Testis (tissue), 3 donors: ENCODE results near the gene FAM13C. TPM values are rescaled to one million over a fixed set of nuclear protein-coding genes. Genes with fewer than 3 reads are reported as not detected.

ENCODE experiments used
- DNase-seq: peaks from one replicate; pipeline ENCODE4 v3.0.0-alpha.2; 2019
- H3K27ac ChIP-seq, 2 donors: fragments of 200-600 bp; sonication (generic); one replicate each; pipeline ENCODE4 v1.5.1; 2019
- H3K27me3 ChIP-seq: fragments of 200-600 bp; sonication (generic); one replicate; pipeline ENCODE4 v1.5.1; 2019
- H3K36me3 ChIP-seq: fragments of 200-600 bp; sonication (generic); one replicate; pipeline ENCODE4 v1.5.1; 2017; ENCODE audit warnings: low read depth; ENCODE audit errors: missing control alignments
- H3K4me1 ChIP-seq: fragments of 200-600 bp; sonication (generic); one replicate; pipeline ENCODE4 v1.5.1; 2019
- H3K4me3 ChIP-seq, 2 donors: fragments of 200-600 bp; sonication (generic); one replicate each; pipeline ENCODE4 v1.5.1; 2017 to 2019
- H3K9me3 ChIP-seq: fragments of 200-600 bp; sonication (generic); one replicate; pipeline ENCODE4 v1.5.1; 2017
- POLR2A ChIP-seq: fragments of 450-650 bp; IDR thresholded peaks from one replicate; pipeline ENCODE4 v1.6.1; 2017; ENCODE audit warnings: antibody characterized with exemption, mild to moderate bottlenecking, moderate library complexity
- WGBS, 2 donors: methylation state at CpG; one replicate each; pipeline ENCODE4 v1.1.5; 2018; 5-methylcytosine and 5-hydroxymethylcytosine counted together
- intact Hi-C: fragments of 100-400 bp; cut with DNase I; formaldehyde crosslinking; loops from one replicate; pipeline ENCODE4 v1.15.1; 2023; ENCODE audit warnings: low total_unique reads
- polyA plus RNA-seq: library from polyadenylated mRNA; stranded (reverse); fragments of 350-450 nt; fragmentation: Illumina TruSeq; extraction: RNeasy Lipid Tissue Mini Kit (QIAGEN cat#74804); gene quantifications from one replicate; pipeline ENCODE4 v1.2.3, GENCODE V29; 2014; ENCODE audit warnings: low read depth, low replicate concordance; ENCODE audit not compliant: insufficient read depth
- total RNA-seq, 2 donors: library from RNA; depleted of rRNA; stranded (reverse); fragments of >200 nt; gene quantifications; one replicate each; pipeline ENCODE4 v1.2.3, GENCODE V29; 2016
- TF ChIP-seq, protein P1 (sequence below), 3 experiments: fragments of 450-650 bp in 2 of 3; fragments of 200-600 bp in 1 of 3; sonication (generic) in 1 of 3; IDR thresholded peaks; one replicate each; pipeline ENCODE4 v1.5.1; 2016 to 2019; ENCODE audit warnings: antibody characterized with exemption in 3 of 3, mild to moderate bottlenecking in 2 of 3, moderate library complexity in 1 of 3

Gene FAM13C
- total and polyA plus RNA-seq, 3 donors from 2014 or later, result 12.9 to 50.9 (median 38.5) TPM

DNA sequence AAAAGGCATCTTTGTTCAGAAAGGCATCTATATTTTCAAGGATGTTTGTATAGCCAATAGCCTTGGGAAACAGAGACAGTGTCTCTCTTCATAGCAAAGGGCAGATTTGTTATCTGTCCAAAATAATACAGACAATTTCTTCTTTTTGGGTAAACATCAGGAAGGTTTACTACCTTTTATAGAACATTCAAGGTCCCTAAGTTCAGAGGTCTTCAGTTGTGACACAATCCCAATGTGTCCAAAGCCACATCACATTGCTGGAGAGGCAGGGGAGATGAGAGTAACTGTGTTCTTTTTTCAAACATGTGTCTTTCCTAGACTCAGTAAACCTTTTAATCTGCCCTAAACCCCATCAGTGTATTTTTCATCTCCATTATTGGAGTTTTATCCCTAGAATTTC, 33.6 kb upstream of the FAM13C start:
- H3K36me3 ChIP-seq, result no peaks in the 10 kb centered on the region
- no peak overlapping the region for H3K4me3 ChIP-seq
- no peaks in the 10 kb centered on the region for H3K27me3 ChIP-seq
- intact Hi-C loops, result no loop called here
- DNase-seq, result no peak
- H3K4me1 ChIP-seq, result no peaks in the 10 kb centered on the region
- TF ChIP-seq, protein P1, sequence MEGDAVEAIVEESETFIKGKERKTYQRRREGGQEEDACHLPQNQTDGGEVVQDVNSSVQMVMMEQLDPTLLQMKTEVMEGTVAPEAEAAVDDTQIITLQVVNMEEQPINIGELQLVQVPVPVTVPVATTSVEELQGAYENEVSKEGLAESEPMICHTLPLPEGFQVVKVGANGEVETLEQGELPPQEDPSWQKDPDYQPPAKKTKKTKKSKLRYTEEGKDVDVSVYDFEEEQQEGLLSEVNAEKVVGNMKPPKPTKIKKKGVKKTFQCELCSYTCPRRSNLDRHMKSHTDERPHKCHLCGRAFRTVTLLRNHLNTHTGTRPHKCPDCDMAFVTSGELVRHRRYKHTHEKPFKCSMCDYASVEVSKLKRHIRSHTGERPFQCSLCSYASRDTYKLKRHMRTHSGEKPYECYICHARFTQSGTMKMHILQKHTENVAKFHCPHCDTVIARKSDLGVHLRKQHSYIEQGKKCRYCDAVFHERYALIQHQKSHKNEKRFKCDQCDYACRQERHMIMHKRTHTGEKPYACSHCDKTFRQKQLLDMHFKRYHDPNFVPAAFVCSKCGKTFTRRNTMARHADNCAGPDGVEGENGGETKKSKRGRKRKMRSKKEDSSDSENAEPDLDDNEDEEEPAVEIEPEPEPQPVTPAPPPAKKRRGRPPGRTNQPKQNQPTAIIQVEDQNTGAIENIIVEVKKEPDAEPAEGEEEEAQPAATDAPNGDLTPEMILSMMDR (IDR thresholded peaks at IDR 0.05), result no peak
- TF ChIP-seq POLR2A, result no peak
- no peak overlapping the region for H3K27ac ChIP-seq
- no peaks in the 10 kb centered on the region for H3K9me3 ChIP-seq

DNA sequence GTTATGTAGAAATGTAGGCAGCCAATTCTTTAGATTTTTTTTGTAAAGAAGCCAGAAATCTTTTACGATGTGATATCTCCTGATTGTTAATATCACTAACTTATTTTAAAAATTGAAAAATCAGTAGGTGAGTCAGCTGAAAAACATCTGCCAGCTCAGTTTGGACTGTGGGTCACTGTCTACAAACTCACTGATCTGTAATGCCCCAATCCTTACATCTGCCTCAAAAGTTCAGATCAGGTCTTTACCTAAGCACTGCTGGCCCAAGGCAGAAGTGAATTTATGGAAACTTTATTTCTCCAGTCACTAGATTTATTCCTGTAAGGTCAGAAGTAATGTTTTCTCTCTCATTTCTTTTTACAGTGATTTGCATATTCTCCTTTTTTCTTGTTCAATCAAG, 31.0 kb upstream of the FAM13C start:
- no peak for DNase-seq
- H3K4me3 ChIP-seq, result no peak overlapping the region
- intact Hi-C loops, result no loop called here
- TF ChIP-seq POLR2A, result no peak
- TF ChIP-seq, protein P1 (IDR thresholded peaks at IDR 0.05), result no peak
- no peak overlapping the region for H3K27ac ChIP-seq
- no peaks in the 10 kb centered on the region for H3K36me3 ChIP-seq
- WGBS, 2 donors, result 60 to 96% methylated on average over 1 of the region's 1 CpG
- H3K9me3 ChIP-seq, result no peaks in the 10 kb centered on the region
- H3K4me1 ChIP-seq, result no peaks in the 10 kb centered on the region
- H3K27me3 ChIP-seq, result no peaks in the 10 kb centered on the region

DNA sequence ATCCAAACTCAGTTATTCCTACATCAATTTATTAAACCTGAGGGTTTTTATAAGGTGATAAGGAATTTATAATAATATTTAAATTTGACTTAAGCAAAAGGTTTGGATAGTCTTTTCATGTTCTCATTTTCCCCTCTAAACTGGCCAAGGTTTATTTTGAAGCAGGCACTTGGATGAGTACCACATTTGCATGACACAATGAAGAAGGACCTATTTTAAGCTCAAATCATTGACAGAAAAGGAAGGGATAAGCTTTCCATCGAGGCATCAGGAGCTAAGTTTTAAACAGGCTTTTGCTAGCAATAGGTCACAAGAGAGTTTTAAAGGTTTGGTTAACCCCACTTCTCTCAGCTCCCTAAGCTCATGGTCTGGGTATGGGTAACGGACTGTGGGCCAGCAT, 28.7 kb upstream of the FAM13C start:
- Histone ChIP-seq H3K27ac (no peak overlapping the region), H3K27me3 (no peaks in the 10 kb centered on the region), H3K9me3 (no peaks in the 10 kb centered on the region), H3K36me3 (no peaks in the 10 kb centered on the region), H3K4me1 (no peaks in the 10 kb centered on the region), H3K4me3 (no peak overlapping the region)
- DNase-seq, result no peak
- WGBS, 2 donors, result 74 to 86% methylated on average over 2 of the region's 2 CpGs
- TF ChIP-seq, protein P1 (IDR thresholded peaks at IDR 0.05), result no peak
- TF ChIP-seq POLR2A, result no peak
- intact Hi-C loops, result no loop called here

DNA sequence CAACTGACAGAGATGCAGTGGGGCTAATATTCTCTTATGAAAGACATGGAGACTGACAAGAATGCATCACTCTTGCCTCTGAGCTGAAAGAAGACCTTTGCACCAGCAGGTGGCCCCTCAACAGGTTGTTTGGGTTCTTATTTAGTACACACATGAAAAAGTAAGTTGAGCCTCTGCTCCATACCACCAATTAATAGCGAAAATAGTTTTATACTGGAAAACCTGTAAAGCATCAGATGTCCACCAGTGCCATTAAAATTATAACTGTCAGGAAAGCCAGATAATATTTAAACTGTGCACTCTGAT, 26.3 kb upstream of the FAM13C start:
- intact Hi-C loops, result no loop called here
- no peak for DNase-seq
- Histone ChIP-seq H3K4me3 (no peak overlapping the region), H3K9me3 (no peaks in the 10 kb centered on the region), H3K4me1 (no peaks in the 10 kb centered on the region), H3K27ac (no peak overlapping the region), H3K27me3 (no peaks in the 10 kb centered on the region), H3K36me3 (no peaks in the 10 kb centered on the region)
- TF ChIP-seq POLR2A, result no peak
- TF ChIP-seq, protein P1 (IDR thresholded peaks at IDR 0.05), result no peak
- 95 to 100% methylated on average over 1 of the region's 1 CpG for WGBS, 2 donors

- intact Hi-C loops, result no loop called here
- H3K4me1 ChIP-seq, result no peaks in the 10 kb centered on the region
- H3K4me3 ChIP-seq, result no peak overlapping the region
- no peak for DNase-seq
- H3K27me3 ChIP-seq, result no peaks in the 10 kb centered on the region
- 81% methylated on average over 3 of the region's 3 CpGs for WGBS, 2 donors
- H3K36me3 ChIP-seq, result no peaks in the 10 kb centered on the region
- no peak overlapping the region for H3K27ac ChIP-seq
- TF ChIP-seq, protein P1 (IDR thresholded peaks at IDR 0.05), result no peak
- TF ChIP-seq POLR2A, result no peak
- no peaks in the 10 kb centered on the region for H3K9me3 ChIP-seq
Measured at GRCh38 chr10:59387951-59388670, 25.8 kb upstream of the FAM13C start.
